GM18519 (cell line): Measurements from ENCODE around the gene NAALADL2.
"Not testable (repeated sequence)": the region's sequence is repeated elsewhere in the genome, so short reads cannot be mapped to it uniquely, and the experiment has no call there.

Experiments
- ATAC-seq: cut with Tn5 transposase; IDR thresholded peaks from one replicate; pipeline ENCODE4 v1.9.1; 2021; ENCODE audit warnings: mild to moderate bottlenecking, moderate library complexity; ENCODE audit not compliant: unreplicated experiment, low FRiP score

The NAALADL2 gene

DNA sequence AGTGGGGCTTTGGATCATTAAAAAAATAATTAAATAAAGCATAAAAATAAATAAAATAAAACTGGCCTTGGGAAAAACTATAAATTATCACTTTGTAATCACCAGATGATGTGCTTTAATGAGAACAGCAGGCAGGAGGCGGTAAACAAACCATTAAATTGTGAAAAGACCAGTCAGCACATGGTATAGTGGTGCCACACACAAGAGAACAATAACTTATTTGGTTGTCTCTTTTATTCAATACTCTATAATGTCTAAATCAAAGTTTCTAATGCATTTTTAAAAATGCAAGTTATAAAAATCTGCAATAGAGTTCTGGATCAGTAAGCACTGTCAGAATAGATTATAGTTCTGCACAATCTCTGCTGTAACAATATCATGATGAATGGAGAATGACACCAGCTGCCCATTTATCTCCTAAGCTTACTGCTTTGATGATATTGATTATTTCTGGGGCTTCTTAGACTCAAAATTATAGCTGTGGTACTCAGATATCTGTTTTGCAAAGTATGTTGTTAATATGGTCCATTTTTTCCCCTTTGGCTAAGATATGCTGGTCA, 259.3 kb downstream of the NAALADL2 start:
- ATAC-seq, result no peak

DNA sequence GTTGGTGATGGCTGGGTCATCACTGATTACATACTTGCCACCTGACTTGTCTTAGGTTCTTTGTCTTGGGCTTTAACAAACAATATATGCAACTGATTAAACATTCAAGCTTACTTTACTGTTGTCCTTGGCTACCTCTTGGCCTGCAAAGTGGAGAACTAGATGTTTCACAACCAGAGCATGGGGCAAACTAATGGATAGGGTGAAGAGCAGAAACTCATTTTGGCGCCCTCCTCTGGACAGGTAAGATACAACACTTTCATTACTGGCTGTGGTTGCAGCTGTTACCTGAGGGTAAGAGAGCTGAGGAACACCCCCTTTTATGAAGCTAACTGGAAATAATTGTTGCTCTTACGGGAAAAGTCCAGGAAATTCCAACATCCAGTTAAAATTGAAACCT, 262.1 kb downstream of the NAALADL2 start:
- ATAC-seq, result no peak

DNA sequence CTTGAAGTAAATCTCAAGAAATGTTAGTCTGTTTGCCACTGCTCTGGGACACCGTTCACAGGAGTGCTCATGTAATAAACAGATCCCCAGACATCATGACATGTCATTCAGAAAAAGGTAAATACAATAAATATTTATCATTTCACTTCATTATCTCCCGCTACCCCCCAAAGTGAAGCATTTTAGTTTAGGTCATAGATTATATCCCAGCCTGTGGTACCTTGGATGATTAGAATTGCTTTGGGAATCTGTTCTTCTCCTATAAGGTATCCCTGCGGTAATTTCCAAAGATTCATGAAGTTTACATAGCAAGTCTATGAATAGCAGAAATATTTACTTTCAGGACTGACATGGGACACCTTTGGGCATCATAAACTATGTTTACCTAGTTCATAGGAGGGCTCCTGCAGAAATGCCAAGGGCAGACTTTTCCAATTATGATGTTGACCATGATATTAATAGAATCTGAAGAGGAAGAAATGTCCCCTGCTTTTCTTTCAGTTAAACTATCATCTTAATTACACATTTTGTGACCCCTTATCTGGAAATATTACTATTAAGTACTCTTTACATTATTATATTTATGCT, 268.0 kb downstream of the NAALADL2 start:
- ATAC-seq, result no peak

DNA sequence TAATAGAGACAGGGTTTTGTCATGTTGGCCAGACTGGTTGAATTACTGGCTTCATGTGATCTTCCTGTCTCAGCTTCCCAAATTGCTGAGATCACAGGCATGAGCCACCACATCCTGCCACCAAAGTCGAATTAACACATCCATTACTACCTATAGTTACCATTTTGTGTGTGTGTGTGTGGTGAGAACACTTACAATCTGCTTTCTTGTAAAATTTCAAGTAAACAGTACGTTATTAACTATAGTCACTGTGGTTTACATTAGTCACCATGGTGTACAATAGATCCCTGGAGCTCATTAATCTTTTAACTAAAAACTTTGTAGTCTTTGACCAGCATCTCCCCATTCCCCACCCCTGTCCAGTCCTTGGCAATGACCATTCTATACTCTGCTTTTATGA, 270.0 kb downstream of the NAALADL2 start:
- ATAC-seq, result no peak

DNA sequence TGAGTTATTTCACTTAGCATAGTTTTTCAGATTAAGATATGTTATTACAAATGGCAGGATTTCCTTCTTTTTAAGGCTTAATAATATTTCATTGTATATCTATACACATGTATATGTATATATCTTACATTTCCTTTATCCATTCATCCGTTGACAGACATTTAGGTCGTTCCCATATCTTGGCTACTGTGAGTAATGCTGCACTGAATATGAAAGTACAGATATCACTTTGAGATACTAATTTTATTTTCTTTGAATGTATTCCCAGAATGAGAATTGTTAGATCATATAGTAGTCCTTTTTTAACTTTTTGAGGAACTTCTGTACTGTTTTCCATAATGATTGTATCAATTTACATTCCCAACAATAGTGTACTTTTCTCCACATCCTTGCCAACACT, 270.4 kb downstream of the NAALADL2 start:
- ATAC-seq, result no peak

DNA sequence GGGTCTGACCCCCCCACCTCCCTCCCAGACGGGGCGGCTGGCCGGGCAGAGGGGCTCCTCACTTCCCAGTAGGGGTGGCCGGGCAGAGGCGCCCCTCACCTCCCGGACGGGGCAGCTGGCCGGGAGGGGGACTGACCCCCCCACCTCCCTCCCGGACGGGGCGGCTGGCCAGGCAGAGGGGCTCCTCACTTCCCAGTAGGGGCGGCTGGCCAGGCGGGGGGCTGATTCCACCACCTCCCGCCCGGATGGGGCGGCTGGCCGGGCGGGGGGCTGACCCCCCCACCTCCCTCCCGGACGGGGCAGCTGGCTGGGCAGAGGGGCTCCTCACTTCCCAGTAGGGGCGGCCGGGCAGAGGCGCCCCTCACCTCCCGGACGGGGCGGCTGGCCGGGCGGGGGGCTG, 272.7 kb downstream of the NAALADL2 start:
- ATAC-seq, result not testable (repeated sequence)

DNA sequence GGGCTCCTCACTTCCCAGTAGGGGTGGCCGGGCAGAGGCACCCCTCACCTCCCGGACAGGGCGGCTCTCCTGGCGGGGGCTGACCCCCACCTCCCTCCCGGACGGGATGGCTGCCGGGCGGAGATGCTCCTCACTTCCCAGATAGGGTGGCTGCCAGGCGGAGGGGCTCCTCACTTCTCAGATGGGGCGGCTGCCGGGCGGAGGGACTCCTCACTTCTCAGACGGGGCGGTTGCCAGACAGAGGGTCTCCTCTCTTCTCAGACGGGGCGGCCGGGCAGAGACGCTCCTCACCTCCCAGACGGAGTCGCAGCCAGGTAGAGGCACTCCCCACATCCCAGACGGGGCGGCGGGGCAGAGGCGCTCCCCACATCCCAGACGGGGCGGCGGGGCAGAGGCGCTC, 273.6 kb downstream of the NAALADL2 start:
- not testable (repeated sequence) for ATAC-seq

DNA sequence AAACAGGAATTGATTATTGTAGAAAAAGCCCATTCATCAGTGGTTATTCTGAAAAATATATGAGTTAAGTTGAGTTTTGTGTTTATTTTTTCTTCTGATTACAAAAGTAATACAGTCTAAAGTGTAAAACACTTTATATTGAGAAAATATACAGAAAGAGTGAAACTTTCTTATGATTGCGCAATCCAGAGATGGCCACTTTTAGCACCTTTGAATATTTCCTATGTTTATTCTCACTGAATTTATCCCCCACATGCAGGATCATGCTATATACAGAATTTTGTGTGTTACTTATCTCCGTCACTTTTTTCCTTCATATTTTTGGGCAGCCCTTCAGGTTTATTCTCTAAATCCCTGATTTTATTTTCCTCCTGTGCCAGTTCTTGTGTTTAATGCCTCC, 285.2 kb downstream of the NAALADL2 start:
- ATAC-seq, result no peak

DNA sequence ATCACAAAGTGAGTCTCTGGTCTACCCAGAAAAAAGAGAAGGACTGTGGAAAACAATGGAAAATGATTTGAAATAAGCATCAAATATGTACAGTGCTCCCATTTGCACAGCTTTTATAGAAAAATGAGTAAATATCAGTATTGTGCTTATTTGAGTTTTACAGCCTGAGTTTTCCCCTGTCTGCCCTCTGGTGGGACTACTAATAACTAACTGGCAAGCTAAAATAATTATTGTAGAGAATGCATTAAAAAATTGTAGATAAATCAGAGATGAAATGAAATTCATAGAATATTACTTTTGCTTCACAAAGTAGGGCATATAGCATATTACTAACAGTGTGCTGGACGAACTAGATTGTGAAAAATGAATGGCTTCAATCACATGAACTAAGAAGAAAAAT, 287.1 kb downstream of the NAALADL2 start:
- ATAC-seq, result no peak

DNA sequence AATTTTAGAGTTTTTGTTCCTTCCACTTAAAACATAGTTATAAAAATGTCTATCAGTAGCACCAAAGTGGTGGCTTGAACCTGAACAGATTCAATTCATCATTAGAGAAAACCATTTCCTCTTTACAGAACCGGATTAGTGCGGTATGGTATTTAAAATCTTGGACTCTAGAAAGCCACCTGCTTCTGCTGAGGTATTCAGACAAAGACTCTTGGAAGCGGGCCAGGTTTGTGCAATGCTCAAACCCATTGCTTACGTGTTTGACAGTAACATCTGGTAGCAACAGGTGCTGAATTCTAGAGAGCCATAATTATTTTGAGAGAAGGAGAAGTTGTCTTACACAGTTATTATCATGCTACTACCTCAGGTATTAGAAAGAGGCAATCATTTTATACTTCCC, 290.5 kb downstream of the NAALADL2 start:
- ATAC-seq, result no peak

DNA sequence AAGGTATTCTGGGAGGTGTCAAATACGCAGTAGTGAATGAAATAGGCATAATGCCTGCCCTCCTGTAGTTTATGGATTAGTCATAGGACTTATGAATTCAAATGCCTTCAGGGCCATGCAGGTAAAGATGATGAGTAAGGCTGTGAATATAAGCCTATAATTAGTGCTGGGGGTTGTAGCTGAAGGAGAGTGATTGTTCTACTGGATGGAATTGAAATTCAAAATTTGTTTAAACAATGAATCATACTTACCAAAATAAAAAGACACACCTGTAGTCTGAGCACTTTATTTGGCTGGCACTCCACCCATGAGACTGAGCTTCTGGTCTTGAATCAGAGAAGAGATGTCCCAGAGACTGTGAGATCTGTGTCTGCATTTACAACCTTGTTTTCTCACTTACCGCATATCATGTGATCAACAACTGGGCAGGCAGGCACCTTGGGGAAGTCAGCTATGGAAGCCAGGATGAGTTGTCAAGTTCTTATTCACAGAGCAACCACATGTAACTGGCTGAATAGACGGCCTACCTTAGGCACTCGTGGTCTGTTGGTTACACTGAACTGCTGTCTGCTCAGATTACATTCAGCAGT, 291.8 kb downstream of the NAALADL2 start:
- ATAC-seq, result no peak

DNA sequence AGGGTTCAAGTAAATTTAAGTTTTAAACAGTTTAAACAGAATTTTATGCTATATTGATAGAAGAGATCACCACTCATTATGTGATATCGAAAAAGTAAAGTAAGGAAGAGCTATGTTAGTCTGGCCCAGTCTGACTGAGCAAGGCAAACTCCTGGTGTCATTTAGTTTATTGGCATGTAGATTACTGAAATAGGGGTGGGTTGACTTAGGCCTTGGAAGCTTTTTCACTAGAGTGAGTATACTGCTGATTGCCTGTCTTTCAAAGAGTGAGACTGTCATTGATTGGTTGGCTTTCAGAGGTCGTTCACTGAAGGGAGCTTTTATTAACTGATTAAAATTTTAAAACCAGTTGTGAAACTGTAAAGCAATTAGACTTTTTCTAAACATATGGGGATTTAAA, 294.5 kb downstream of the NAALADL2 start:
- no peak for ATAC-seq

DNA sequence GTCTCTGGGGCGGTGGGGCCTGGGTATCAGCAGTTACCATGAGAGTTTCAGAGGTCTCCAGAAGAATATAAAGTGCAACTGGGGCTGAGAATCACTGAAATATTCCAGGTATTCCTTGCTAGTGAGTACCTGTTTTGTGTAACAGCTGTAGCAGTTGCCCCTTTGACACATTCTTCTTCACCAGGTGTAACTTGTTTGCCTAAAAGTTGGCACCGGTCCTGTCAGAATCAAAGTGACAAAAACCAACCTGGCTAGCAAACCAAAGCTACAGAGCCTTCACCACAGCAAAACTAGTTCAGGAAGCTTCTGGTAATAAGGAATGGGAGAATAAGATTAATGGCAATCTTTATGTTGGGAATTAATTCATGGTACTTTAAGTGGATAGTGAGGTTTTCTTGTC, 296.0 kb downstream of the NAALADL2 start:
- no peak for ATAC-seq

DNA sequence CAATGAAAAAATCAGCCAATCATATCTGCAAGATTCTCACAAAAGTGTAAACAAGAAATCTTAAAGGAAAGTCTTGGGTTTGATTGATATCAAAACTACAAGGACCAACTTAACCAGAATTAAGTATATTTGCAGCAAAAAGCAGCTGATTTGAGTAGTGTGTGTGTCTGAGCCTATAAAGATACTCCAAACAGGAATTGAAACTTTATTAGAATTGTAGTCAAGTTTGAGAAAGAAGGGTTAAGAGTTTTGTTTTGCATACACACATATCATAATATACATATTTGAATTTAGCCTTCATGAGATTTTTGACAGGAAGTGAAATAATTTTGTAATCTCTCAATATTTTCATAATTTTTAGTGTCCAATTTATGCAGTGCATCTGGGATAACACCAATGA, 300.1 kb downstream of the NAALADL2 start:
- no peak for ATAC-seq

DNA sequence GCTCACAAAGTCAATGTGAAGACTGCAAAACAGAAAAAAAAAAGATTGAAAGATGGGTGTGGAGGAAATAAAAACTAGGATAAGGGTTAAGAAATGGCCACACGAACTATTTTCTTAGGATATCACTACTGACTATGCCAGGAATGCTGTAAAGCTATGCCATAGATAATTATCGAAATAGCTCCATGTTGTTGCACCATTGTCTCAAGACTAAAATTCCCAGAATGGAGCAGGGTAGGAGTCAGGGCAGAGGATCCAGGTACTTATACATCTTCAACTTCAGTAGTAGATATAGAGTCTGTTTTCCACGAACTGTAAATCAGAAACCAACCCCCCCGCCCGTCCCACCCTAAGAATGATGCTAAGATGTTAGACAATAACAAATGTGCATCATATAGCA, 302.2 kb downstream of the NAALADL2 start:
- no peak for ATAC-seq

DNA sequence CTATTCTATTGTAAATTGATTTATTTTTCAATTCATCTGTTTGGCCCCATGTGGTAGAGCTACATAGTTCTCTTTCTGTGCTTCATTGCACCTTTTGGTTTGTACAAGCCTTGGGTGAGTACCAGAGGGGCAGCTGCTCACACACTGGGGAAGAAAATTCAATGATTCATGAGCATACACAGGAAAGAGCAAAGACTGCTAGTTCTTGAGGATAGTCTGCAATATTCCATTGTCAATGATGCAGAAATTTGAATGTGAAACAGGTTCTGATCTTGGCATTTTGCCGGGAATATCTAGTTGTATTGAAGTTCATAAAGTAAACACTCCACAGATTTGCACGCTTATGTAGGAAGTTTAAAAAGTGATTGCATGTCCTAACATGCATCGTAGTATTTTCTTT, 304.6 kb downstream of the NAALADL2 start:
- no peak for ATAC-seq

DNA sequence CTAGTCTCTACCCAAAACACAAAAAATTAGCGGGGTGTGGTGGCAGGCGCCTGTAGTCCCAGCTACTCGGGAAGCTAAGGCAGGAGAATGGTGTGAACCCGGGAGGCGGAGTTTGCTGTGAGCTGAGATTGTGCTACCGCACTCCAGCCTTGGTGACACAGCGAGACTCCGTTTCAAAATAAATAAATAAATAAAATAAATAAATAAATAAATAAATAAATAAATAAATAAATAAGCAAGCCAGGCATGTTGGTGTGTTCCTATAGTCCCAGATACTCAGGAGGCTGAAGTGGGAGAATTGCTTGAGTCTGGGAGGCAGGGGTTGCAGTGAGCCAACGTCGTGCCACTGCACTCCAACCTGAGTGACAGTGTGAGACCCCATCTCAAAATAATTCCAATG, 314.0 kb downstream of the NAALADL2 start:
- ATAC-seq, result not testable (repeated sequence)

DNA sequence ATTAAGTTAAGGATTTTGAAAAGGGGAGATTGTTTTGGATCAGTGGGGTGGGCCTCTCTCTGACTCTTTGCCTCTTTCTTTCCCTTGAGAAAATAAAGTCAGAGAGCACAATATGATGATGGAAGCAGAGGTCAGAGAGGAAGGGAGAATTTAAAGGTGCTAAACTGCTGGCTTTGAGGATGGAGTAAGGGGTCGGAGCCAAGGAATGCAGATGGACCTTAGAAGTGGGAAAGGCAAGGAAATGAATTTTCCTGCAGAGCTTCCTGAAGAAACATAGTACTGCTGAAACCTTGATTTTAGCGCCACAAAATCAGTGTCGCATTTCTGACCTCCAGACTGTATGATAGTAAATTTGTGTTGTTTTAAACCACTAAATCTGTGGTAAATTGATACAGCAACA, 317.4 kb downstream of the NAALADL2 start:
- no peak for ATAC-seq

DNA sequence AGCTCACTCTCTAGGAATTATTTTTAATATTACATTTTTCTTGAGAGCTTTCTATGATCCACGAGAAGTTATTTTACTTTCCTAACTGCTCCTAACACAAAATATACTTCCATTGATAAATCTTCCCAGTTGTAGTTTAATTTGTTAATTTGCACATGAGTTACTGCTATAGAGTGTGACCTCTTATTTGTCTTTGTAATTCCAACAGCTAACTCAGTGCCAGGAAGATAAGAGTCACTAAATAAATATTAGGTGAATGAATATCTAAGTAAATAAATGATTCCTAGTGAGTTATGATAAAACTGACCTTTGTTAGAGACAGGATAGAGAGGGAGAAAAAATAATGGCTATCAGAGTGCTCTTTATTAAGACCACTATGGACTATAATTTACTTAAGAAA, 319.9 kb downstream of the NAALADL2 start:
- ATAC-seq, result no peak

DNA sequence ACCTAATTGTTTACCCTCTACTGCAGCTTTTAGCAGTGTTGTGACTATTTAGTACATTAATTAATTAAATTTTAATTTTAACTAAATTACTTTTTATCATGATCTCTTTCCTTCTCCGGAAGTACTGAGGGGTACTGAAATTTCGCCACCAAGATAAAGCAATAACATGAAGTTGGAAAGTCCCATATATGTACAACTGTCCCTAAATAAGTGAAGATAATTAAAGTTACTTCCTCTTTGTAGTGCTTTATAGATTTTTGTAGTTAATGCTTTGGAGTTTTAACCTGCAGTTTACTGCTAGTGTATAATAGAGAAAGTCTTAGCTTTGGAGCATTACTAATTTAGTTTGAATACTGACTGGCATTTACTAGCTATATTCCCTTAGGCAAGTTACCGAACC, 325.3 kb downstream of the NAALADL2 start:
- ATAC-seq, result no peak

DNA sequence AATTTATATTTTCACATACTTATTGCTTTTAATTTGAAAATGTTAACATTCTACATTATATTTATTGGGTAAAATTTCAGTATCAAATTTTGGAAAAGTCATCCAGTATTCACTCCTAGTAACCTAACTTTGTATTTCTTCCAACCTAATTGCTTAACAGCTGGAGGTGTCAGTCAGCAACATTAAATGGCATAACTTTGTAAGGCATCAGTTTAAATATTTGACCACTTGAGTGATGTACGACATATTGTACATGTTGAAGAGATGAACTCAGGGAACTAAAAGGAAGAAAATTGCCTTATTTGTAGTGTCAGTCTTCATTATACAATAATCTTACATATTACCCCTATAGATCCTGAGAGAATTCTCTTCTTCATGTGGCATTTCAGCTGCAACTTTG, 326.8 kb downstream of the NAALADL2 start:
- no peak for ATAC-seq

DNA sequence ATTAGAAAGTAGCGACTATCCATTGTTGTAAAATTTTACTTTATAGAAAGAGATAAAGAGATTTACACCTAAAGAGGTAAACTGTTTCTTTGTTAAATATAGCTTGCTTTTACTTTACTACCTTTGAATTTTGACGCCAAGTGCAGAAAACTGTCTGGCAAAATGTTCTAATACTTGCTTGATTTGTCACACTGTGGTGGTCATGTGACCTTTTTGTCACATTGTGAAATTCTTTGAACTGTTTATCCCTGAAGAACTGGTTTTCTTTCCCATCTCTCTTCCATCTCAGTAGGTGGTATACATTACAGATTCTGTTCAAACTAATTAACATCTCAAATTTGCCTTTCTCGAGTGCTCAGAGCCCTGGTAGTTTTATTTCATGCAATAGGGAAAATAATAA, 327.4 kb downstream of the NAALADL2 start:
- ATAC-seq, result no peak

DNA sequence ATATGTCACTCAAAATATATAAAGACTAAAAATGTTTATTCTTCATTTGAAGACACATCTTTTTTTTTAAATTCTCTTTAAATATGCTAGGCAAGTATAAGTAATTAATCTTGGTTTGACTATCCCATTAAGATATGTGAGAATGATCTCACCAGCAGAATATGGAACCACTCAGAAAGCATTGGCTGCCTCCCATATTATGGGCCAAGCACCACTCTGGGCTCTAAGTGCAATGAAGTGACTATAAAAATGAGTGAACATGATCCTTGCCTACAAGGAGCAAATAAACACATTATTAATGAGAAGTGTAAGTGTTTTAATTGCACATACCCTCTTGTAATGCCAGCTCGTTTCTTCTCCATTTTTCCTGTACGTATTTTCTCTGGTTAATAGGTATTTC, 328.5 kb downstream of the NAALADL2 start:
- ATAC-seq, result no peak
